HG03439 (cell line): Measurements from ENCODE around the gene GALNTL6.
"Not testable (repeated sequence)": the region's sequence is repeated elsewhere in the genome, so short reads cannot be mapped to it uniquely, and the experiment has no call there.

Experiments used
- ATAC-seq: cut with Tn5 transposase; IDR thresholded peaks from one replicate; pipeline ENCODE4 v1.9.1; 2021; ENCODE audit warnings: mild to moderate bottlenecking, moderate library complexity; ENCODE audit not compliant: unreplicated experiment

GALNTL6 gene

DNA sequence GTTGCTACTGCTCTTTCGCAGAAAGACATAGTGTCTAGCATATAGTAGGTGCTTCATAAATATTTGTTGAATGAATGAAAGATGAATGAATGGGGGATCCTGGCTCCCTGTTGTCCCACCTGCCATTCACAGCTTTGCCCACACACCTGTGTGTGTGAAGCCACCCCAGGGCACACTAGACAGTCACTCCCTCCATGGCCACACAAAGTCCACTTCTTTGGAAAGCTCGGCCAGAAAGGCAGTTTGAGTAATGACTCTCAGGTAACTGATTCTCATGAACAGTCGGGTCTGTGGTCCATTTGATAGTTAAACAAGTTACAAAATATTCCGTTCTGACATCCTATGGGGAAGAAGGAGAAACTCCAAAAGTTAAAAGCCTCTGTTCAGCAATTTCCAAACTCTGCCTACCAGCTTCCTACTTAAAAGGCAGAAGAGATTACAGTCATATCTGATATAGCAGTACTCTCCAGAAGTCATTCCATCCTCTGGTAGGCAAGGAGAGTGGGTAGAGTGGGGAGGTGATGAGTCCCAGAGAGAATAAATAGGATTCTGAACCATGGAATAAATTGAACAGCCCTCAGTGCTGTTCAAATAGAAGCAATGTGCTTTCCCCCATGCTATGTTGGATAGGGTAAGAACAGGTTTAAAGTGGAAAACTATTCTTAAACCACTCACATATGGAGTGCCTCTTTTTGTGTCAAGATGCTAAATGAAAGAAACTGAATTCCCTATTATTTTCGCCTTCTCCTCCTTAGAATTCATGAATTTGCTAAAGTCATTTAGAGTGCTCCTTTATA lies 1150.5 kb downstream of the GALNTL6 start:
- ATAC-seq: no peak

DNA sequence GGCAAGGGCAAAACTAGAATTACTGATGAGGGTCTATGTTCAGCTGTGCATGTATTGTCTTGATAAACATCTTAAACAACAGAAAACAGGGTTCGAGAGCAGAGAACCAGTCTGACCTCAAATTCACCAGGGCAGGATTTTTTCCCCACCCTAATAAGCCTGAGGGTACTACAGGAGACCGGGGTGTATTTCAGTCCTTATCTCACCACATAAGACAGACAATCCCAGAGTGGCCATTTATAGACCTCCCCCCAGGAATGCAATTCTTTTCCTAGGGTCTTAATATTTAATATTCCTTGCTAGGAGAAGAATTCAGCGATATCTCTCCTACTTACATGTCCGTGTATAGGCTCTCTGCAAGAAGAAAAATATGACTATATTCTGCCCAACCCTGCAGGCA lies 1157.0 kb downstream of the GALNTL6 start:
- ATAC-seq: not testable (repeated sequence)

DNA sequence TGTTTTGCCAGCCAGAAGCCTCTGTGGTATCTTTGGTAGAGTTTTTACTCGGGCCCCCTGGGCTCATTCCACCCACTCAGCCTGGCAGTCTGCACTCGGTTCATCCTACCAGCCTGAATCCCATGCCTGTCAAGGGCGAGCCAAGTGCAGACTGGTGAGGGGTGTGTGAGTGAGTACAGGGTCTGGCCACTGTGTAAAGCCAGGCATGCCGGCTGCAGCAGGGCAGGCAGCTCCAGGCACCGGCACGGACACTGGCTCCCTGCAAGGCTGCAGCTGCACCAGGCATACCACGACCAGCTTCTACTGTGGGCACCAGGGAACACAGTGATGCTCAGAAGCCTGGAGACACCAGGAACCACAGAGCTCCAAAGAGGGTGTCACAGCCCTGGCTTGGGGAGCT lies 1161.4 kb downstream of the GALNTL6 start:
- no peak for ATAC-seq

DNA sequence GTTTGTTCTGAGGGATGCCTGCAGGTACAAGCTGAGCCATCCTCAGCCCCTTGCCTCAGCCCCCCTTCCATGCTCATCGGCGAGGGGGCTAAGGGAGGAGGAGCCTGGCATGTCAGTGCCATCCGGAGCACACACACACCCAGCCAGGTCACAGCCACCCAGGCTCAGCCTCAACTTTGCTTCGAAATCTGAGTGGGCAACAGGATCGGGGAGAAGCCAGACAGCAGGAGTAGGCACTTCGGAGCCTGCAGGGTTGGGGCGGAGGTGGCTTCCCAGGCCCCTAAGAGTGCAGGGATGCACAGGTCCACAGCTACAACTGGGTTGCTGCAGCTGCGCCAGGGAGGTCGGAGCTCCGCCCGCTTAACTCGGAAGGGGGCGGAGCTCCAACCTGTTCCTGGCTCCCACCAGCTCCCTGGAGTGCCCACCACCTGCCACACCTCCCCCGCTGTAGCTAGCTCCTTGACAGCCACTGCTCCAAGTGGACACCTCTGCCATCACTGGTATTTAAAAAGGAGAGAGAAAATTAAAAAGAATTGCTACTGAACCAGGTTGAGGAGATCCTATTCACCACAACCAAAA lies 1162.5 kb downstream of the GALNTL6 start:
- ATAC-seq: no peak

DNA sequence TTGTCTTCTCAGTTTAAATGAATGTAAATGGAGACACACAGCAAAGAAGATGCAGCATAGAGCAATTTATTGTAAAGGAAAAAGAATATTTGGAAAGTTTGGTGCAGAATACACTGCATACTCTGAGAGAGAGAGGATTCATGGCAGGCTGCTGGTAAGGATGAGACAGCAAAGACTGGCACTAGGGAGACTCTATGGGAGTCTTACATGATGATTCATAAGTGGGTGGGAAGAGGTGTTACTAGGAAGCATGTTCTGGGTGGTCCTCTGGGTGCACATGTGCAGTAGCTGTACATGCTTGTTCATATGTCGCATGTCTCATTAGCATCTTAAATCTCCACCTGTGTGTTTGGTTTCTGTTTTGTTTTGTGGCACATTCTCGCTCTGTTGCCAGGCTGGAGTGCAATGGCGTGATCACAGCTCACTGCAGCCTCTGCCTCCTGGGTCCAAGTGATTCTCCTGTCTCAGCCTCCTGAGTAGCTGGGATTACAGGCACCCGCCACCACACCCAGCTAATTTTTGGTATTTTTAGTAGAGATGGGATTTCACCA lies 1164.4 kb downstream of the GALNTL6 start:
- not testable (repeated sequence) for ATAC-seq

DNA sequence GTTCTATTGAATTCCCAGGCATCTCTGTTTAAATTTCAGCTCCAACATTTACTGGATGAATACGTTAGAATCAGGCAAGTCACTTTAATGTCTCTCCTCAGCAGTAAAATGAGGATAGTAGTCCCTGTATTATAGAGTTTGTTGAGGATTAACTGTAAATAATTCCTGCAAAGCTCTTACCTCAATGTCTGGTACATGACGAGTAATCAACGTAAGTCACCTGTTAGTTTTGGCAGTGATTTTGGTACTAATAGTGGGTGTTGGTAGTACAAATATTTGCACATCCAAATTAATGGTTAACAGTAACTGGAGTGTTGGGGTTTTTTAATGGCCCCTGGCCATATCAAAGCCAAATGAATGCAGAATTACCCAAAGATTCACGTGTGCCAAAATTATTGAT lies 1165.6 kb downstream of the GALNTL6 start:
- no peak for ATAC-seq

DNA sequence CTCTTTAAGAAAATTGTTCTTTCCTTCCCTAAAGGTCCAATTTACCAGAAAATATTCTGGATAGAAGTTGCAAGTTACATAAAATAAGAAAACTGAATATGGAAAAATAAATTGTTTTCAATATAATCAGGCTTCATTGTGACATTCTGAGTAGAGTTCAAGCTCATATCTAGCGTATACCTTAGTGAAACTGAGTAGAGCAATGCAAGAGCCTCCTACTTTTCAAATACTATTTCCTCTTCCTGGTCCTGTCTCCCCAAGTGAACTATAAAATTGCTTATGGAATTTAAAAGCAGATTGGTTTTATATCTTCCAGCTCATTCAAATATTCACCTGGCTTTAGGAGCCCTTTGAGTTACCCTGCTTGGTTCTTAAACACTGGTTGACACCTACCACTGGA lies 1166.1 kb downstream of the GALNTL6 start:
- ATAC-seq: no peak

DNA sequence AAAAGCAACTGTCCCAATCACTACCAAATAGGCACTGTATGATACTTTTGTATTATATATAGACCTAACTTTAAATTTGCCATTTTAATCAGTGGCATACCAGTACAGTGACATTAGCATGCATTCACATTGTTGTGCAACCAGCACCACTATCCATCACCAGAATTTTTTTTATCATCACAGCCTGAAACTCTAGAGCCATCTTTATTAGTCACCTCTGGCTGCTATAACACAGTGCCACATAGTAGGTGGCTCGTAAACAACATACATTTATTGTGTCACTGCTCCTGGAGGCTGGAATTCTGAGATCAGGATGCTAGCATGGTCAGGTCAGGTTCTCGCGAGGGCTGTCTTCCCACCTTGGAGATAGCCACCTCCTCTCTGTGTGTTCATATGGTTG lies 1167.0 kb downstream of the GALNTL6 start:
- ATAC-seq: no peak

DNA sequence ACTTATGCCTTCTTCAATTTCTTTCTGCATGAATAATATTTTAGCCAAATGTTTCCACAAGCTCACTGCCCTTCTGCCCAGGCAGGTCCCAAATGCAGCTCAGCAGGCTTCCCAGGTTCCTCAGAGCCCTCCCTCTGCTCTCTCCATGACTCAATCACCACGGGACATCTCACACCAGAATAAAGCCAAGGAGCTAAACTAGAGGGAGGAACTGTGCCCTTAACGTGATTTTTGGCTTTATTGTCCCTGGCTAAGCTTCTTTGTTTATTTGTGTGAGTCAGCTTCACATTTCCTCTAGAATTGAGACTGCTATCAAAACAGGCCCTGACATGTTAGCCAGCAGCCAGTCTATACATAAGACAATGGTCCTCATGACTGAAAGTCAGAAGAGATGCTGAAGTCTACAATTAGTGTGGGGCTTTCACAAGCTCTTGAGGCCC lies 1169.0 kb downstream of the GALNTL6 start:
- ATAC-seq: peak; percentile 62

DNA sequence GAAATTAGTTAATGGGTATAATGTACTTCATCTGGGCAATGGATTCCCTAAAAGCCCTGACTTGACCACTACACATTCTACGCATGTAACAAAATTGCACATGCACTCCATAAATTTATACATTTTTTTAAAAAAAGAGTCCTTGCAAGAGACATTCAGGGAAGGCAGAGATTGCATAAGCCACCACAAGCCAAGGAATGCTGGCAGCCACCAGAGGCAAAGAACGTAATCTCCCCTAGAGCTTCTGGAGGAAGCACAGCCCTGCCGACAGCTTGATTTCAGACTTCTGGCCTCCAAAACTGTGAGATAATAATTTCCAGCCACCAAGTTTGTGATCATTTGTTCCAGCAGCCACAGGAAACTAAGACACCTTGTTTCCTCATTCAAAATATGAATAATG lies 1169.8 kb downstream of the GALNTL6 start:
- ATAC-seq: no peak

DNA sequence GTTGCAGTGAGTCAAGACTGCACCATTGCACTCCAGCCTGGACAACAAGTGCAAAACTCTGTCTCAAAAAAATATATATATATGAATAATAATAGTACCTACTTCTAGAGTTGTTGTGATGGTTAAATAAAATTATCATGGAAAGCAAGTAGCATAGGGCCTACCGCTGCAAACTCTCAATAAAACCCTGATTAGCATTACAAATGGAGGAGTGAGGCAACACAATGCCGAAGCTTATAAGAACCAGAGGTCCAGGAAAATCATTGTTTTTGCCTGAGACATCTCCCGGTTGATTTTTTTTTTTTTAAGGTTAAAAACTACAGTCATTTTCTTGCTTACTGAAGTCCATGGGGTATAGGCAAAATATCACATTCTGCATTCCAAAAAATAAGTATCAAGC lies 1170.4 kb downstream of the GALNTL6 start:
- ATAC-seq: no peak

DNA sequence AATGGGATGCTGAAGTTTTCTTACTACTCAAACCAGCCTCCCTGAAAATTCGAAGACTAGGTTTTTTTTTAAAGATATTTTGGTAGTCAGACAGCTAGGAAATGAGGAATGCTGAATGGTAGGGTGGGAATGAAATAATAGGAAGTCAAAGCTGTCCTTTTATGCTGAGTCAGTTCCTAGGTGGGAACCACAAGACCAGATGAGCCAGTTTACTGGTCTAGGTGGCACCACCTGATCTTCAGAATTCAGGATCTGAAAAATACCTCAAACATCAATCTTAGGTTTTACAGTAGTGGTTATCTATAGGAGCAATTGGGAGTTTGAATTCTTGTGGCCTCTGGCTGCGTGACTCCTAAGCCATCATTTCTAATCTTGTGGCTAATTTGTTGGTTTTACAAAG lies 1172.3 kb downstream of the GALNTL6 start:
- ATAC-seq: no peak

DNA sequence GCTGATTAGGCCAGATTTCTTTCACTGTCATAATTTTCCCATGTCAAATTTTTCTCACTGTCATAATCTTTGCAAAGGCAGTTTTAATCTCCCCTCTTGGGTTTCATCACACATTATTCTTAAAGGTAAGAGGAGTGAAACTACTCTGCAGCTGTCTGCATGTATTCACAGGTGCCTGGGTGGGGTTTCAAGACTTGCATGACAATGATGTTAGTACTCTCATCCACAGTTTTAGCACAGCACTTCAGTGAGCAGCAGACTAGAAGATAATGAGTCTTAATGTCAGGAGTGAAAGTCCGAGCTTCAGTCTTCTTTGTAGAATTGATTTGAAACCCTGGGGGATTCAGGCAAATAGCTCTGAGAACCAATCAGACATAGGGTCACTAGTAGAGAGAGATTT lies 1172.9 kb downstream of the GALNTL6 start:
- peak; percentile 77 for ATAC-seq

DNA sequence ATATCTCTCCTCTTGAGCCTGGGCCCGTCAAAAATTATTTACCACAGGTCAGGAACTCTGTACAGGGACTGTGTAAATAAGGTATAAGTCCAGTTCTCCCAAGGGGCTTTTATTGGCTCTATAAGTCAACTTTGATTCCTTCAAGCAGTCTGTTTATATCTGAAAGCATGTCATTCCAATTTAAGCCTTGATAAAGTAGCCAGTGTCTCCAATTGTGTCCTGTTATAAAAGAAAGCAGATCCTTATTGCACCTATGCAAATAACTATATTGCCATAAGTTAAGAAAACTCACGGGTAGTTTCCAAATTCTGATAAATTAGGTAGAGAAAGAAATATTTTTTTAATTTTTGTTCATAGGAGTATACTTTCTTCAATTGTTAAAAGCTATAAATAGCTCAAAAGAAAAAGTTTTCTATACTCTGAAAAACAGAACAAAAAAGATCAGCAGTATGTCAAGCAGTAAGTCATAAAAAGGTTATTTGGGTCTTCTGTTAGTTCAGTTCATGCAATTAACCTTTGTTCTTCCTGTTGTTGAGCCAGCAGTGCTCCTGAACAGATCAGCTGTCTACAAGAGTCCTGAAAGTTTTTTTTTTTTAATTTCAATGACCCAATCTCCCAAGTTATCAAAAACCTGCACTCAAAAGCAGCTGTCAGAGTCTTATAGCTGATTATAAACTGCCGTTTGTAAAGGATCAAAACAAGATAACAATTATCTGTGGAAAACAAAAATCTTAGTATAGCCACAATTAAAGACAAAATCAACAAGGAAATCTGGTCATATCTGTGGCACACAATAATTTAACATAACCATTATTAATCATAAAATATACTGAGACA lies 1177.0 kb downstream of the GALNTL6 start:
- no peak for ATAC-seq

DNA sequence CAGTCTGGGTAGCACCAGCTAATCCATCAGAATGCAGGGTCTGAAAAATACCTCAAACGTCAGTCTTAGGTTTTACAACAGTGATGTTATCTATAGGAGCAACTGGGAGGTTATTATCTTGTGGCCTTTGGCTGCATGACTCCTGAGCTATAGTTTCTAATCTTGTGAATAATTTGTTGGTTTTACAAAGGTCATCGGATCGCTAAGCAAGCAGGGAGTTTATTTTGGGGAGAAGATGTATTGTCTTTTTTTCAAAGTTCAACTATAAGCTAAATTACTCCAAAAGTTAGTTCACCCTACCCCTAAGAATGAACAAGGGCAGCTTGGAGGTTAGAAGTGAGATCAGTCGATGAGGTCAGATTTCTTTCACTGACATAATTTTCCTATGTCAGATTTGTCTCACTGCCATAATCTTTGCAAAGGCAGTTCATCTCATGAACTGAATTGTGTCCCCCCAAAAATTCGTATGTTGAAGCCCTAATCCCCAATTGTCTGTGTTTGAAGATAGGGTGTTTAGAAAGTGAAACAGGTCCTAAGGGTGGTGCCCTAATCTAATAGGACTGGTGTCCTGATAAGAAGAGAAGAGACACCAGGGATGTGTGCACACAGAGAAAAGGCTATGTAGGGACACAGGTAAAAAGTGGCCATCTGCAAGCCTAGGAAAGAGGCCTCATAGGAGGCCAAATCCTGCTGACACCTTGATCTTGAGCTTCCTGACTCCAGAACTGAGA lies 1179.6 kb downstream of the GALNTL6 start:
- no peak for ATAC-seq

DNA sequence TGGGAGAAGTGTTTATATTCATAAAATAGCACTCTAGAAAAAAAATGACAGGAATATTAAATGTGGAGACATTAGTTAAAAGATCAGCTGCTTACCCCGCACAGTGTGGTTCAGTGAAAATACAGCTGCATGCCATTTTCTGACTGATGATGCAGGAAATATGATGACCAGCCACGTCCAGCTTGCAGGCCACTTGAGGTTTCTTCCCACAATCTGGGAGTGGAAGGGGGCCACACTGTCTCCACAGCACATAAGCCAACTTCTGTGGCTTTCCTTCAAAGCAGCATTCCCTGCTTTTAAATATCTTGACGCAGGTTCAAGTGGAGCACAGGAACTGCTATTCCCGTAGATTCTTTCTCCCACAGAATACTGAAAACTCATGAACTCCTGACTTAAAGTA lies 1182.0 kb downstream of the GALNTL6 start:
- no peak for ATAC-seq

DNA sequence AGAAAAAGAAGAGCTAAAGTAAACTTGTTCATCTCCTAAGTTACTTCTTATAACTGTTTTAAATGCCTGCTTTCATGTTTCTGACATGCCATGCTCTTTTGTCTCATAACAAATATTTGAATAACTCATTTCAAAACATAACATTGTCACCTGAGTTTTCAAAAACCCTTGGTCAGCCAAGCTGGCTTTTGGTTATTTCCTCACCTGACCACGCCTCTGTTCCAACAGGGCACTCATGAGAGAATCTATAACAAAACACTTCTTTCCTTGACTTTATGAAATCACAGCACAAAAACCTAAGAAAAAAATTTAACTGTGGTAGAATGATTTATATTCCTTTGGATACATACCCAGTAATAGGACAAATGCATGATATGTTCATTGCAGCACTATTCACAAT lies 1182.5 kb downstream of the GALNTL6 start:
- no peak for ATAC-seq

DNA sequence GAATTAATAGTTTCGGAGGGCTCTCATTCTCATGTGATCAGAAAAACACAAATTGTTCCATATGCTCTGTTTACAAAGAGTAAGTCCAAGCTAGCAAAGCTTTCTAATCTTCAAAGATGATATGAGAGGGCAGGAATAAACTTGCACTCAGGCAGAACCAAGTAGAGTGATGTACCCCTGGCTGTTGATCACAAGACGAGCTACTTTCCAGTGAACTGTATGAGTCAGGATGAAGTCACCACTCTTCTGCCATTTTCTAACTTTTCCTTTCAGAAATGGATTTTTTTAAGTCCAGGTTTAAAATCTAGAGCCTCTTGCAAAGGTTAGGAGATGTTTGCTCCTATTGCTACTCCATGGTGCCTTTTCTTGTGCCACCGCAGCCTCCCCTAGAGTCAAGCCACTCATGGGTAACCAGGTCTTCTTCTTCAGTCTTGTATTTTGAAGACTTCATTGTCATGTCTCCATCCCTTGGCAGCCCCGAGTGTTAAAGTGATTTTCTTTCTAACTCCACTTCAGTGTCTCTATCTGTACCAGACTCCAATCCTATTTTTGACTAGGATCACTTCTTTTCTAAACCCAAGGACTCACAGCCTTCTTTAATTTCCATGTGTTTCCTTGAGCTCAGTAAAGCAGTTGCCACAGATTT lies 1183.5 kb downstream of the GALNTL6 start:
- ATAC-seq: peak; percentile 69

DNA sequence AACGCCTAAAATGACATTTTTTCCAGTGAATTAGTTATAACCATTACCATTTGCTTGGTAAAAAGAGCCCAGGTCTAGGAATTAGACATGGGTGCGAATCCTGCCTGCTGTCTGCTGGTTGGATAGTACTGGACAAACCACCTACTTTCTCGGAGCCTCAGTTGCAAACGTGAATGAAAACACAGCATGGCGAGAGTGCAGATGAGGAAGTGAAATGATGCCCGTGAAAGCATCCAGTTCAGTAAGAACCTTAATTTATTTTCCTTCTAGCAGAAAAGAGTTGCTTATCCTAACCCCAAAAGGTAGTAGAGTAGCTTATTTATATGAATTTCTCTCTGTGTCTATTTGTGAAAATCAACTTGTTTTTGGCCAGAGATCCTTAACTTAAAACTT lies 1184.0 kb downstream of the GALNTL6 start:
- ATAC-seq: no peak

DNA sequence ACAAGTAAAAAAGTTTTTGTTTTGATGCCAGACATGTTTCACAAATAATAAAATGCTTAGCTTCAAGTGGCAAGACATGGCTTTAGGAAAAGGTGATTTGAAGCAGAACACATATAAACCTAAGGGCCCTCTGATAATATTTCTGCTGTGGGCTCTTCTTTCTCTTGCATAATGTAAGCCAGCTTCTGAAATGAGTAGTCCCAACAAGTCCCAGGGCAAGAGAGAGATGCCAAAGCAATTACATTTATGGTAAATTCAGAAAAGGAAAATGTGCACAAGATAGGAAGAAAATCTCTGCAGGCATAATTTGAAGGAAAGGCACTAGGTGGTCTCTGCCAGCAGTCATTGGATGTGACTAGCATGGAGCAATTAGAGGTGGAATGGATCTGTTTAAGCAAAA lies 1184.7 kb downstream of the GALNTL6 start:
- ATAC-seq: no peak
